ENCODE measurements around the gene CDH11. TPM values are rescaled to one million over a fixed set of nuclear protein-coding genes. Genes with fewer than 3 reads are reported as not detected.

The CDH11 gene
- total and polyA plus RNA-seq, 2 experiments from 2014 or later: 3.5 to 19.6 TPM

DNA sequence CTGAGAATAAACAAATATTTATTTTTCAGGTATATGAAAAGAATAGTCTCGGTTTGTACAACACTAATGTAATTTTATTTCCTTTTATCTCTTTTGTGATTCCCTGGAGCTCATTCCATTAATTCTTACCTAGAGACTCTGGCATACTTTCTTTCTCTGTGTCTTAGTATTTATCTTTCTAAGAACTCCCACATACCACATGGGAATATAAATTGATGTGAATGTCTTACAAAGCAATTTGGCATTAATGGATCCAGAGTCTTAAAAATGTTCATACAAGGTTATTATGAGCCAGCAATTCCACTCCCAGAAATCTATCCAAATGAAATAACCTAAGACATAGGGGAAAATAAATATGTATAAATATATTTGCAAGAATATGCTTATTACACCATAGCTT lies 202.7 kb downstream of the CDH11 start (continued):
- TF ChIP-seq ETS1 (IDR thresholded peaks at IDR 0.05): no peak
- no peak for TF ChIP-seq CTCF (conservative IDR thresholded peaks at IDR 0.05; ENCODE audit: low read depth in 2 of 2)

GRCh38 chr16:64916051-64916450 lies 205.8 kb downstream of the CDH11 start:
- H3K27ac ChIP-seq (ENCODE audit: low read depth): no peak overlapping the region
- TF ChIP-seq EZH2phosphoT487 (IDR thresholded peaks at IDR 0.05; ENCODE audit: unreplicated experiment): no peak
- TF ChIP-seq POLR2AphosphoS5 (IDR thresholded peaks at IDR 0.05; ENCODE audit: low read depth): no peak
- no peak for TF ChIP-seq ZNF331 (CRISPR knock-in tag; IDR thresholded peaks at IDR 0.05; ENCODE audit: low read depth)
- no peak for TF ChIP-seq CTCF (conservative IDR thresholded peaks at IDR 0.05; ENCODE audit: low read depth in 2 of 2)
- TF ChIP-seq ZNF114 (CRISPR knock-in tag; IDR thresholded peaks at IDR 0.05): no peak
- TF ChIP-seq, protein P1, sequence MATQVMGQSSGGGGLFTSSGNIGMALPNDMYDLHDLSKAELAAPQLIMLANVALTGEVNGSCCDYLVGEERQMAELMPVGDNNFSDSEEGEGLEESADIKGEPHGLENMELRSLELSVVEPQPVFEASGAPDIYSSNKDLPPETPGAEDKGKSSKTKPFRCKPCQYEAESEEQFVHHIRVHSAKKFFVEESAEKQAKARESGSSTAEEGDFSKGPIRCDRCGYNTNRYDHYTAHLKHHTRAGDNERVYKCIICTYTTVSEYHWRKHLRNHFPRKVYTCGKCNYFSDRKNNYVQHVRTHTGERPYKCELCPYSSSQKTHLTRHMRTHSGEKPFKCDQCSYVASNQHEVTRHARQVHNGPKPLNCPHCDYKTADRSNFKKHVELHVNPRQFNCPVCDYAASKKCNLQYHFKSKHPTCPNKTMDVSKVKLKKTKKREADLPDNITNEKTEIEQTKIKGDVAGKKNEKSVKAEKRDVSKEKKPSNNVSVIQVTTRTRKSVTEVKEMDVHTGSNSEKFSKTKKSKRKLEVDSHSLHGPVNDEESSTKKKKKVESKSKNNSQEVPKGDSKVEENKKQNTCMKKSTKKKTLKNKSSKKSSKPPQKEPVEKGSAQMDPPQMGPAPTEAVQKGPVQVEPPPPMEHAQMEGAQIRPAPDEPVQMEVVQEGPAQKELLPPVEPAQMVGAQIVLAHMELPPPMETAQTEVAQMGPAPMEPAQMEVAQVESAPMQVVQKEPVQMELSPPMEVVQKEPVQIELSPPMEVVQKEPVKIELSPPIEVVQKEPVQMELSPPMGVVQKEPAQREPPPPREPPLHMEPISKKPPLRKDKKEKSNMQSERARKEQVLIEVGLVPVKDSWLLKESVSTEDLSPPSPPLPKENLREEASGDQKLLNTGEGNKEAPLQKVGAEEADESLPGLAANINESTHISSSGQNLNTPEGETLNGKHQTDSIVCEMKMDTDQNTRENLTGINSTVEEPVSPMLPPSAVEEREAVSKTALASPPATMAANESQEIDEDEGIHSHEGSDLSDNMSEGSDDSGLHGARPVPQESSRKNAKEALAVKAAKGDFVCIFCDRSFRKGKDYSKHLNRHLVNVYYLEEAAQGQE (IDR thresholded peaks at IDR 0.05; ENCODE audit: unreplicated experiment): no peak
- no peak for TF ChIP-seq ETS1 (IDR thresholded peaks at IDR 0.05)
- no peak for TF ChIP-seq STAT1 (IDR thresholded peaks at IDR 0.05; ENCODE audit: unreplicated experiment)
- TF ChIP-seq JUNB (IDR thresholded peaks at IDR 0.05; ENCODE audit: unreplicated experiment): no peak
- no peak for TF ChIP-seq NANOG (IDR thresholded peaks at IDR 0.05; ENCODE audit: borderline replicate concordance)

More at GRCh38 chr16:64916051-64916450, 205.8 kb downstream of the CDH11 start:
- DNase-seq (ENCODE audit: low spot score) (no peak), ATAC-seq (no peak)
- no peaks in the 10 kb centered on the region; the same call in 1 of the 2 replicates for H3K36me3 ChIP-seq (ENCODE audit: insufficient read depth)
- no peaks in the 10 kb centered on the region for H3F3A ChIP-seq (replicated peaks; ENCODE audit: low read depth)
- H4K20me1 ChIP-seq (replicated peaks; ENCODE audit: insufficient read depth): no peaks in the 10 kb centered on the region
- H3K4me1 ChIP-seq (ENCODE audit: insufficient read depth): no peaks in the 10 kb centered on the region
- Mint-ChIP-seq H3K36me3 (ENCODE audit: low read depth) (no peaks in the 10 kb centered on the region; the same call in 2 of the 3 replicates), H3K4me1 (peaks cover 5% of the 10 kb centered on the region; the same call in 2 of the 3 replicates), H3K27ac (no peak overlapping the region), H3K4me3 (no peak overlapping the region), H3K9me3 (peaks cover 3% of the 10 kb centered on the region; the same call in 2 of the 3 replicates), H3K27me3 (ENCODE audit: insufficient read depth, low read depth, poor library complexity) (no peaks in the 10 kb centered on the region)
- H3K9me2 ChIP-seq (ENCODE audit: insufficient read depth): no peaks in the 10 kb centered on the region
- H3K27me3 ChIP-seq (ENCODE audit: insufficient read depth): no peaks in the 10 kb centered on the region
- H2AFZ ChIP-seq: no peak overlapping the region
- H3K4me2 ChIP-seq: no peak overlapping the region
- no peaks in the 10 kb centered on the region for H3K79me2 ChIP-seq (replicated peaks; ENCODE audit: insufficient read depth)
- no peak overlapping the region for H3K4me3 ChIP-seq
